GM12892 (cell line): ENCODE measurements around the gene TENM4.
"Not testable (repeated sequence)": the region's sequence is repeated elsewhere in the genome, so short reads cannot be mapped to it uniquely, and the experiment has no call there.

Experiments
- DNase-seq: peaks from one replicate; pipeline ENCODE4 v3.0.0; 2011; ENCODE audit not compliant: insufficient read length
- FAIRE-seq: peaks from 2 replicates; lab custom pipeline; 2011; peaks lifted over from hg19 to GRCh38; lab: Jason Lieb, UNC
- POLR2A ChIP-seq: IDR thresholded peaks from 2 replicates; pipeline ENCODE4 v1.6.1; 2011; ENCODE audit warnings: low read depth, low read length, control low read depth
- POLR2AphosphoS5 ChIP-seq: IDR thresholded peaks from 2 replicates; pipeline ENCODE4 v1.6.1; 2011; ENCODE audit warnings: low read depth, low read length, control low read depth
- TAF1 ChIP-seq: IDR thresholded peaks from 2 replicates; pipeline ENCODE4 v1.6.1; 2011; ENCODE audit warnings: low read depth, mild to moderate bottlenecking, control low read depth, low read length, borderline replicate concordance

Gene TENM4

DNA sequence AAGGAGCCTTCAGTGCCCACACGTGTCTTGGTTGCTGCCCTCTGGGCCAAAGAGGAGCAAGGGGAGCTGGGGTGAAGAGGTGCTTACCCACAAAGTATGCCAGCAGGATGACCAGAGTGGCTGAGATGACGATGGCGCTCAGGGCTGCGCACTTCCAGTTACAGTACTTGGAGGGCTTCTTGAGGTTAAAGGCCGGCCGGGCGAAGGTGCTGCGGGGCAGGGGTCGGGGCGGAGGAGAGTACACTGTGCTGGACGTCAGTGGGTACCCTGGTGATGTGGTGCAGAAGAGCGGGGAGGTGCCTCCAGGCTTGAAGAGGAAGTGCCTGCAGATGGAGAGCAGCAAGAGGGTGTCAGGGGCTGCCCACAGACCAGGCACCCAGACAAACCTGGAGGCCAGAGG is 551.1 kb downstream of the TENM4 start:
- TF ChIP-seq POLR2AphosphoS5 (no peak), TAF1 (no peak), POLR2A (no peak)
- no peak for DNase-seq
- FAIRE-seq: no peak

DNA sequence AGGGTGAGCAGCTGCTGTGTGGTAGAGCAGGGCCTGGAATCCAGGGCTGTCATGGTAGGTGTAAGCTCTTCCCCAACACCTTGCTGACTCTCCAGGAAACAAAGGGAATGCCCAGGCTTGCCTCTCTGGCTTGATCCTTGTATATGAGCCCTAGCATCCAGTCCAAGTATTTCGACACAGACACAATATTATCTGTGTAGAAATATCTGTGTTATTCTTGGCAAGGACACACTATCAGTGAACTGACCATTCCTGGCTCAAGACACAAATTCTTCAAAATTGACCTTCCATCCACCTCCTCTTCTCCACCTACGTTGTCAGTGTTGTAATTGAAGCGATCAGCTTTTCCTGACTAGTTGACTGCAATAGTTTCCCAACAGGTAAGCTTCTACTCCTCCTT is 554.2 kb downstream of the TENM4 start:
- FAIRE-seq (no peak), DNase-seq (no peak)
- TF ChIP-seq TAF1 (no peak), POLR2A (no peak), POLR2AphosphoS5 (no peak)

DNA sequence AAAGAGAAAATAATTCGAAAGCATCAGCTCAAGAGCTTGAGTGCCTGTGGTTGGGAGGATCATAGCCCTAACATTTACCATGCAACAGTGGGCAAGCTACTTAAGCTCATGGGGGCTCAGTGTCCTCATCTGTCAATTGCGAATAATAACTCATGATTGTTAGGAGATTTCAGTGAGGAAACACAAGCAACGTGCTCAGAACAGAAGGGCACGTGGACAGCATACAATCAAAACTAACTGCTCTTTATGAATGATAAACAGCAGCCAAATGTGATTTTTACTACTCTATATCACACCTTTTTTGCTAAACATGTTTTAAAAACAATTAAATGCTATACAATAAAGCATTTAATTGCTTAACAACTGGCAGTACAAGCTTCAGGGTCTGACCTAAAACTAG is 556.1 kb downstream of the TENM4 start:
- FAIRE-seq: no peak
- DNase-seq: no peak
- TF ChIP-seq POLR2A: no peak
- no peak for TF ChIP-seq POLR2AphosphoS5
- no peak for TF ChIP-seq TAF1

DNA sequence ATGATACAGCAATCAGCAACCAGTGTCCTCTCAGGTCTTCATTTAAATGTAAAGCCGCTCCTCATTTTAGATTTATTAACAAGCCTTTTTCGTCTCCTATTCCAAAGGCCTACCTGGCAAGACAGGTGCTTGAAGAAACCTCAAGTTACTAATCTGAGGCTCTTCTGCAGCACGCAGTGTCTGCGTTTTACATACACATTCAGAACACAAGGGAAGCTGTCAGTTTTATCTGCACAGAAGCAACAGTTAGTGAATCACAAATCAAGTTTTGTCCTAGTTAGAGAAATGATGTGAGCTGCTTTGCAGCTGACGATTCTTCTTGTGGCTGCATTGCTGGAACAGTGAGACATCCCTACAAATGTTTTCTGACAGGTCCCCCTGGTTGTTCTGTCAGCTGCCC is 557.3 kb downstream of the TENM4 start:
- no peak for TF ChIP-seq POLR2AphosphoS5
- TF ChIP-seq TAF1: no peak
- no peak for TF ChIP-seq POLR2A
- no peak for DNase-seq
- FAIRE-seq: no peak

- DNase-seq, FAIRE-seq: not testable (repeated sequence)
Observed at GRCh38 chr11:78879094-78879980, 561.5 kb downstream of the TENM4 start.

- DNase-seq (no peak), FAIRE-seq (no peak)
- TF ChIP-seq TAF1 (no peak), POLR2AphosphoS5 (no peak), POLR2A (no peak)
Observed at GRCh38 chr11:78878631-78879030, 562.2 kb downstream of the TENM4 start.

- DNase-seq (no peak), FAIRE-seq (no peak)
Observed at GRCh38 chr11:78876676-78877075, 564.2 kb downstream of the TENM4 start.

DNA sequence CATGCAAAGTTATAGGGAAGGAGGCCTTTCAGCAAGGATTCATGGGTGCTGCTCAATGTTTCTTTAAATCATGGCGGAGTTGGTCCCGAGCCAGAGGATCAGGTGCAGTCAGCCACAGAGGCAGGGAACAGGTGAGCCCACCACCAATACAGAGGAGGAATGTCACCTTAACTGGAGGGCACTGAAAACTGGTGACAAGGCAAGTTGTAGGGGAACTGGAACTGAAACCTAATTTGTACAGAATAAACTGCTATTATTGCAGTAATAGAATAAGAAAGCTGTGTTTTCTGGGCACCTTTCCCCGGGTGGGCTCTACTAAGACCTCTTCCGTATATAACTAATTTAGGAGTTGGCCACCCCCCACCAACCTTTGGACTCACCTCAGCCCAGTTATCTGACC is 570.2 kb downstream of the TENM4 start:
- no peak for TF ChIP-seq POLR2AphosphoS5
- no peak for TF ChIP-seq POLR2A
- TF ChIP-seq TAF1: no peak
- FAIRE-seq (no peak), DNase-seq (no peak)

More at GRCh38 chr11:78876676-78877075, 564.2 kb downstream of the TENM4 start:
- TF ChIP-seq POLR2A (no peak), POLR2AphosphoS5 (no peak), TAF1 (no peak)

DNA sequence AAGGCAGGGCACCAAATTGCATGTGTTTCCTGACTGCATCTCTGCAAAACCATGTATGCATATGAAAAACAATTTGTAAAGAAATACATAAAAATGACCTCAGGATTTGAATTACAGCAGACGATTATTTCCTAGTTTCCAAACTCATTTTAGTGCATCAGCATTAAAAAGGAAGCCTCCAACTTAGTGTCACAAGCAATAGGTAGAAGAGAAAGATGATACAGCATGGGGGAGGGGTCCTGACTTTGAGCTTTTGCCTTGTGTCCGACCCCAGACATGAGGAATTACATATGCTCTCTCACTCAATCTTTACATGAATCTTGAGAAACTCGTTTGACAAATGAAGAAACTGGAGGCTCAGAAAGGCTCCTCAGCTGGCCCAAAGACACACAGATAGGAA is 571.5 kb downstream of the TENM4 start:
- FAIRE-seq (no peak), DNase-seq (no peak)
- no peak for TF ChIP-seq POLR2A

- FAIRE-seq (no peak), DNase-seq (no peak)
Observed at GRCh38 chr11:78868563-78868962, 572.3 kb downstream of the TENM4 start.

DNA sequence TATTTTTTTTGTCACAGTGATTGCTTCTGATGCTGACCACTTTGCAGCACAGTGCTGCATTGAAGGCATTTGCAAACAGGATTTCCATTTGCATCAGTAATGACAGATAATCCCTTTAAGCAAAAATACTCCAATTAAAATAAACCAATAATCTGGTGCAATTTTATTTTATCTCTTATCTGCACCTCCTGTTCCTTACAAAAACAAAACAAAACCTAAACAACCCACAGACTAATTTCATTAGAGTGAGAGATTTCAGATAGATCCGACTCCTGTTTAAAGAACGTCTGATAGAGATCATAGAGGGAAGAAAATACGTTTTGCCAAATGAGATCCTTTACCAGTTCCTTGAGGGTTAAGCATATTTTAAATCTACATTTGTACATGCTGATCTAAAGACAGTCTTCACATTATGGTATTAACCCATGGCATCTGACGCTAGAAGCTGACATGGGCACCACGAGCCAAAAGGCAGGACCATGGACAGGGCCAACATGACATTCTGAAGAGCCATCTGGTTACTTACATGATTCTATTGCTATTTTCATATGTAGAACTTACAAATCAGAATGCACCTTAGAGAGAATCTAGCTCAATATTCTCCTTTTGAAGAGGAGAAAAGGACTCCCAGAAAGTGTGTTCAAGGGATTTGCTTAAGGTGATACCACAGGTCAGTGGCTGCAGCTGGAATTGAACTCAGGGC is 580.0 kb downstream of the TENM4 start:
- TF ChIP-seq POLR2A (no peak), TAF1 (no peak), POLR2AphosphoS5 (no peak)
- FAIRE-seq: no peak
- DNase-seq: no peak

More at GRCh38 chr11:78868563-78868962, 572.3 kb downstream of the TENM4 start:
- no peak for TF ChIP-seq TAF1
- no peak for TF ChIP-seq POLR2A
- TF ChIP-seq POLR2AphosphoS5: no peak

DNA sequence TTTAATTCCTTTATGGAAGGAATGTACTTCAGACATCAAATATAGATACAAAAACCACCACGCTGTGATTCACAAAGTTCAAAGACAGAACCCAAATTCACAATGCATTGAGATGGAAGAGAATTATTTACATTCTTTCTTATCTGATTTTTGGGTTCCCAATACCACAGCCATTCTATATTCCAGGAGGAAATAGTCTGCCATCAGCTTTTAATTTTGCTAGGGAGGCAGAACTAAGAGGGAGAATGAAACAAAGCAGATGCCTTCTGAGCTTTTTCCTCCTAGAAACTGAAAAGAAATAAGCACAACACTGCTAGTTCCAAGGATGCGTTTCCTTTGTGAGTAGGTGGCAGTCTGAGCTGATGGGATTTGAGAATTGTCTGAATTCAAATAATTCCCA is 583.1 kb downstream of the TENM4 start:
- no peak for TF ChIP-seq POLR2AphosphoS5
- no peak for TF ChIP-seq POLR2A
- no peak for TF ChIP-seq TAF1
- no peak for DNase-seq
- FAIRE-seq: no peak
